GM18526 (cell line): Measurements from ENCODE around the gene CAMK1D.

ENCODE experiments used
- POLR2A ChIP-seq: IDR thresholded peaks from 3 replicates; pipeline ENCODE4 v1.6.1; 2011; ENCODE audit not compliant: insufficient read length; ENCODE audit errors: extremely low read depth

The CAMK1D gene

DNA sequence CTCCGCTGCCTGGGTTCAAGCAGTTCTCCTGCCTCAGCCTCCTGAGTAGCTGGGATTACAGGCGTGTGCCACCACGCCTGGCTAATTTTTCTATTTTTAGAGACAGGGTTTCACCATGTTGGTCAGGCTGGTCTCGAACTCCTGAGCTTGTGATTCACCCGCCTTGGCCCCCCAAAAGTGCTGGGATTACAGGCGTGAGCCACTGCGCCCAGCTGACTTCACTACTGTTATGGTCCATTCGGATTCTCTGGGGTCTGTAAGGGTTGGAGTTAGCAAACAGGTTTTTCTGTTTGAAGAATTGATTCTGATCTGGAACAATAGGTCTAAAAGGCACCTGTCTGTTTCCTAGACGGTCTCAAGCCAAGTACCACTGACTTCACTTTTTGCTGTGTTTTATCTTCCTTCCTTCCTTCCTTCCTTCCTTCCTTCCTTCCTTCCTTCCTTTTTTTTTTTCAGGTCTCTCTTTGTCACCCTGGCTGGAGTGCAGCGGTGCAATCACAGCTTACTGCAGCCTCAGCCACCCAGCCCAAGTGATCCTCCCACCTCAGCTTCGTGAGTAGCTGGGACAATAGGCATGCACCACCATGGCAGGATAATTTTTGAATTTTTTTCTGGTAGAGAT lies 192.2 kb downstream of the CAMK1D start:
- TF ChIP-seq POLR2A, result no peak

- TF ChIP-seq POLR2A, result no peak
These were observed 192.9 kb downstream of the CAMK1D start for GRCh38 chr10:12542133-12542670.

- no peak for TF ChIP-seq POLR2A
These were observed 194.2 kb downstream of the CAMK1D start for GRCh38 chr10:12543589-12543988.

- no peak for TF ChIP-seq POLR2A
These were observed 198.0 kb downstream of the CAMK1D start for GRCh38 chr10:12547301-12547771.

GRCh38 chr10:12549297-12549696 lies 199.9 kb downstream of the CAMK1D start:
- no peak for TF ChIP-seq POLR2A

- no peak for TF ChIP-seq POLR2A
These were observed 201.6 kb downstream of the CAMK1D start for GRCh38 chr10:12550994-12551393.

- TF ChIP-seq POLR2A, result no peak
These were observed 206.7 kb downstream of the CAMK1D start for GRCh38 chr10:12556039-12556438.

DNA sequence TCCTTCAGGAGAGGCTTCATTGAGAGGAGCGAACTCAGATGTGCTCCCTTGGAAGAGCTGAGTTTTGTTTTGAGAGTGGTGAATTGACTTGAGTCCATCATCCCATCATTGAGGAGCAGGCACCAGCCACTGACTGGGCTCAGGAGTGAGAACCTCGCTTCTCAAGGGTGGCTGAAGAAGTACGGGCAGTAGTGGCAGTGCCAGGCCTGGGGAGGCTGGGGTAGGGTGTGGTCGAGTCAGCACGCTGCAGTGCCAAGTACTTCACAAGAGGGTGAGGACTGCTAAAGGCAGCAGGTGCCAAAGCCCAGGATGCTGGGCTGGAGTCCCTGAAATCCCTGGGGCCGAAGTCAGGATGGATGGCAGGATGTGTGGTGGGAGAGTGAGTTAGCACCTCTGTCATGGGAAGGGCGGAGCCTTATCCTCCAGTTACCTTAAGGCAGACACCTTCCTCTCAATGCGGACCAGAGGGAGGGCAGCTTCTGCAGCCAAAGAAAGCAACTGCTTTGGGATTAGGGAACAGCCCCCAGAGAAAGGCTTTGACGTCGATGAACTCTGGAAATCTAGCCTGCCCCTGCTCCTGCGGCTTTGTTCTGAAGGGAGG lies 210.3 kb downstream of the CAMK1D start:
- no peak for TF ChIP-seq POLR2A

- TF ChIP-seq POLR2A, result no peak
These were observed 212.0 kb downstream of the CAMK1D start for GRCh38 chr10:12561307-12561706.

DNA sequence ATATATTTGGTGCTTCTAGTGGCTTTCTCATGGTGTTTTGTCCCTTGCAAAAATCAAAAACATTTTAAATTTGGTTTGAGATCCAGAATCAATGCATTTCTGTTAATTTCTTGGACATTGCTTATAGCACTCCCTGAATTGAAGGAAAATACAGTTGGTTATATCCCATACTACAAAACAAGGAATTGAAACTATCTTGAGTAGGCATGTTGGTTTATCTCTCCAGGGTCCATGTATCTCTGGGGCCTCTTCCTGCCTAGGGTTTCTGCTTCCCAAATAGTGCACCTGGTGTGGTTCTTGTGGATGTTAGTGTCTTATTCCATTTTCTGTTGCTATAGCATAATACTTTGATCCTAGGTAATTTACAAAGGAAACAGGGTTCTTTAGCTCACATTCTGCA lies 212.4 kb downstream of the CAMK1D start:
- TF ChIP-seq POLR2A, result no peak

- no peak for TF ChIP-seq POLR2A
These were observed 214.1 kb downstream of the CAMK1D start for GRCh38 chr10:12563489-12563888.

GRCh38 chr10:12564173-12564572 lies 214.8 kb downstream of the CAMK1D start:
- TF ChIP-seq POLR2A, result no peak

- no peak for TF ChIP-seq POLR2A
These were observed 217.1 kb downstream of the CAMK1D start for GRCh38 chr10:12566161-12567115.

DNA sequence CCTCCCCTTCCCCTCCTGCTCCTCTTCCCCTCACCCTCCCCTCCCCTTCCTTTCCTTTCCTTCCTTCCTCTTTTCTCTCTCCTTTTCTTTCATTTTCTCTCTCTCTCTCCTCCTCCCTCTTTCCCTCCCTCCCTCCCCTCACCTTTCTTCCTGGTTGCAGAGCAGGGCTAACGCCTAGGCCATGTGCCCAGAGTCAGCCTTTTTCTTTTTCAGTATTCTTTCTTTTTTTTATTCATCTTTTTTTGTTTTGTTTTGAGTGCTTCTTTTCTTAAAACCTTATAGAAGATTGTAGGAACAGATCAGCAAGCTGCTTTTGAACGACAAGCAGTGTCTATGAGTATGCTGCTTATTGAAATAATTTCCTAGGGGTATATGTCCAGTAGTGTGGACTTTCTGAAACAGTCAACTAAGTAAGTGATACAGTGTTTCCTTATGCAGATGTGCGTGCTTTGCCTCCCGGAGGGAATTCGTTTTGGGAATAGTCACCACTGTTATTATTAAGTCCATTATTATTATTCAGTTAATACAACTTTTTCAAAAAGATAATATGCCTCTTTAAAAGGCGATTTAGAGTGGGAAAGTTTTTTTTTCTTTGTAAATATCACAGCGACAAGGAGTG lies 219.2 kb downstream of the CAMK1D start:
- TF ChIP-seq POLR2A, result no peak

GRCh38 chr10:12572281-12572680 lies 222.9 kb downstream of the CAMK1D start:
- TF ChIP-seq POLR2A, result no peak

- no peak for TF ChIP-seq POLR2A
These were observed 228.3 kb downstream of the CAMK1D start for GRCh38 chr10:12577610-12578009.
